Stimulated activated naive CD8-positive, alpha-beta T cell treated with anti-CD3 and anti-CD28 coated beads, Interleukin-15, amount 100 ng/mL, for 72 hours (primary cell): ENCODE results near the gene PNMA1.
A peak's percentile ranks its signal among the peaks of the same experiment; 100 is the strongest.

Experiments used
- ATAC-seq: fragments of 150-1000 bp; cut with Tn5 transposase; 2 replicates; pipeline ENCODE4 v1.10.0; 2021; ENCODE audit warnings: mild to moderate bottlenecking, moderate library complexity
- DNase-seq, 2 donors: peaks; one replicate each; pipeline ENCODE4 v3.0.0; 2021 to 2022
- H3K27ac Mint-ChIP-seq, 2 donors: one replicate each; pipeline ENCODE4 v1.8.0; 2022; ENCODE audit warnings: mild to moderate bottlenecking in 2 of 2, mixed read lengths in 2 of 2, moderate library complexity in 2 of 2
- H3K27me3 Mint-ChIP-seq: one replicate; pipeline ENCODE4 v1.8.0; 2022; ENCODE audit warnings: mixed read lengths
- H3K4me1 Mint-ChIP-seq: one replicate; pipeline ENCODE4 v1.8.0; 2022; ENCODE audit warnings: mild to moderate bottlenecking, mixed read lengths
- H3K4me3 Mint-ChIP-seq, 2 donors: one replicate each; pipeline ENCODE4 v1.8.0; 2022; ENCODE audit warnings: mild to moderate bottlenecking in 2 of 2, mixed read lengths in 2 of 2, moderate library complexity in 1 of 2
- H3K9me3 Mint-ChIP-seq, 2 donors: one replicate each; pipeline ENCODE4 v1.8.0; 2022; ENCODE audit warnings: mixed read lengths in 2 of 2

PNMA1 gene

DNA sequence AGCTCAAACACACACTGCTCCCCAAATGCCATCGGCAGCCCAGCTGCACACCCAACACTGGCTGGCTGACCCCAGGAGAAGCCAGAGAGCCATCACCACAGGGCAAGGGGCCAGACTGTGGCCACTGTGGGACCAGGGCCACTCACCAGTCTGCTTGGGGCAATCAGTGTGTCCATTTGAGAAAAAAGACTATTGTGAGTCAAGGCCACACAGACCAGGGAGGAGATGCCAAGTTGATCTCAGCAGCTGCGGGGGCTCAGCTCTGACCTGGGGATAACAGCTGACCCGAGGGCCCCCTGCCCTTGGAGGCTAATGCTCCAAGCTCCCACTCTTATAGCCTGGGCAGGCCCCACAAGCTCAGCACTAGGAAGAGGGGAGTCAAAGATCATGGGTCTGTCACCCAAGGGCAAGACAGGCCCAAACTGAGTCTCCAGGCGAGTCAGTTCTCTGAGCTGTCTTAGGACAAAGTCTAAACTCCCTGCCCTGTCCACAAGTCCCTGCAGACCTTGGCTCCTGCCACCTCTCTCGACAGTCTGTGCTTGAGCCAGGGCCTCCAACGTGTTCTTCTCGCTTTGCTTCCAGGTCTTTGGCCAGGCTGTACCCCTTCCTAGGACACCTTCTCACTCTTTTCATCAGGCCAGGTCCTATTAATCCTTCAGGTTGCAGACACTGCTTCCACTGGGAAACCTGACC is 30.1 kb upstream of the PNMA1 start:
- peak overlapping the region; percentile 74 to 94 for H3K27ac Mint-ChIP-seq
- H3K27me3 Mint-ChIP-seq: no peaks in the 10 kb centered on the region
- ATAC-seq: no peak
- H3K4me3 Mint-ChIP-seq: peak overlapping the region; percentile 80 to 89
- DNase-seq: no peak
- no peaks in the 10 kb centered on the region for H3K9me3 Mint-ChIP-seq
- peaks cover 100% of the 10 kb centered on the region for H3K4me1 Mint-ChIP-seq

GRCh38 chr14:73743431-73743931 is 29.3 kb upstream of the PNMA1 start:
- DNase-seq: peak in 1 of 2 donors; percentile 57
- H3K27me3 Mint-ChIP-seq: no peaks in the 10 kb centered on the region
- H3K4me3 Mint-ChIP-seq: peak overlapping the region; percentile 80 to 89
- peak; percentile 49 for ATAC-seq
- peaks cover 100% of the 10 kb centered on the region for H3K4me1 Mint-ChIP-seq
- H3K9me3 Mint-ChIP-seq: no peaks in the 10 kb centered on the region
- H3K27ac Mint-ChIP-seq: peak overlapping the region; percentile 74 to 94

- no peaks in the 10 kb centered on the region for H3K27me3 Mint-ChIP-seq
- H3K4me3 Mint-ChIP-seq: peak overlapping the region; percentile 80 to 89
- ATAC-seq: peak; percentile 8
- peaks cover 93% of the 10 kb centered on the region for H3K4me1 Mint-ChIP-seq
- no peaks in the 10 kb centered on the region for H3K9me3 Mint-ChIP-seq
- peak overlapping the region; percentile 74 to 94 for H3K27ac Mint-ChIP-seq
- no peak for DNase-seq
Observed at GRCh38 chr14:73742520-73743238, 28.5 kb upstream of the PNMA1 start.

- H3K9me3 Mint-ChIP-seq: no peaks in the 10 kb centered on the region
- peaks cover 89% of the 10 kb centered on the region for H3K4me1 Mint-ChIP-seq
- peak overlapping the region; percentile 74 to 94 for H3K27ac Mint-ChIP-seq
- ATAC-seq (peak; percentile 81), DNase-seq (peak; percentile 71 to 75)
- no peaks in the 10 kb centered on the region for H3K27me3 Mint-ChIP-seq
- H3K4me3 Mint-ChIP-seq: peak overlapping the region; percentile 80 to 89
Observed at GRCh38 chr14:73741876-73742519, 27.8 kb upstream of the PNMA1 start.

DNA sequence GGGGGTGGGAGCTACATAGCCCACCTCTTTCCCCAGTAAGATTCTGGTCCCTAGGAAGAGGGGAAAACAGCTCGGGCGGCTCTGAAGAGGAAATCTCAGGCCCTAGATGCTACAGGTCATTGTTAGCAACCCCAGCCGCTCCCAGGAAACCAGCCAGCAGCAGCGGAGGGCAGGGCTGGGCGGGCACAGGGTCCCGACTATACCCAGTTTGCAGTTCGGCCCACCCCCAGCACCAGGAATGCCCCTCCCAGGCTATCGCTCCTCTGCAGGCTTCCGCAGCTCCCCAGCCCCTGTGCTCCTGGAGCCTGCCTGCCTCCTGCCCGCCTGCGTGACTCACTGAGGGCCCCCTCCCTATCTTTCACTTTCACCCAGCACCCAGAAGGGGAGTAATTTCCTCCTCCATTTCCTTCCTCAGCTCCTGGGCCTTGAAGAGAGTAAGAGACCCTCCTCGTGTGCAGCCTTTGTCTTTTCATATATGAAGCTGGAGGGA is 27.2 kb upstream of the PNMA1 start:
- H3K9me3 Mint-ChIP-seq: no peaks in the 10 kb centered on the region
- DNase-seq: peak; percentile 65 to 78

DNA sequence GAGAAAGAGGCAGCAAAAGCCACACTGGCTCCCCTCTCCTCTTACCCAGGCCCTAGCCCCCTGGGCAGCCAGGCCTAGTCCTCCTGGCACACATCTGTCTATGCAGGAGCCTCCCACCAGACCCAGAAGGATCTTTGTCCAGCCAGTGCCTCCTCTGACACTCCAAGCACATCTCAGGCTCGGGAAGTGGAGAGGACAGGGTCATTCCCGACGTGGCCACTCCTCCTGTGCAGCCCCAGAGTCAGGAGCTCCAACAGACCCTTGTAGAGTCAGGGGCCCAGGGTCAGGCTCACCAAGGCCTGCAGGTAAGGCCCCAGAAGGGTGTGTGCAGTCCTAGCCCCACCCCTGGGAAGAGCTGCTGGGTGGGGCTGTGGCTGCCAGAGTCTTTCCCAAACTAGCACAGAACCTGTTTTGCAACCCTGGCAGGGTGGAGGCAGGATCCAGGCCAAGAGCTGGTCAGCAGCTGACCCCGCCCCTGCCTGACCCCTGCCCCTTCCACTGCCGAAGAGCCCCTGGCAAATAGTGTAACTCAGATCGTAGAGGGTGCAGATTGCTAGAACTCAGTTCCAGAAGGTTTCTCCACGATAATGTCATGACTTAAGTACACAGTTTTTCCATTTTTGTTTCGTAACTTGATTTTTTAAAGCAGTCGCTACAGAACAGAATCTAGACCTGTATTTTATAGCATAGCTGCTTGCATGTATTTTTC is 26.6 kb upstream of the PNMA1 start:
- ATAC-seq: no peak
- H3K27ac Mint-ChIP-seq: peak overlapping the region in 1 of 2 donors; percentile 71
- peak overlapping the region; percentile 80 to 89 for H3K4me3 Mint-ChIP-seq
- H3K4me1 Mint-ChIP-seq: peaks cover 80% of the 10 kb centered on the region
- no peaks in the 10 kb centered on the region for H3K9me3 Mint-ChIP-seq
- no peaks in the 10 kb centered on the region for H3K27me3 Mint-ChIP-seq
- DNase-seq: no peak

More for the DNA sequence above, 27.2 kb upstream of the PNMA1 start:
- H3K27me3 Mint-ChIP-seq: no peaks in the 10 kb centered on the region
- peak overlapping the region; percentile 80 to 89 for H3K4me3 Mint-ChIP-seq
- peak; percentile 81 for ATAC-seq
- H3K27ac Mint-ChIP-seq: peak overlapping the region; percentile 56 to 74
- H3K4me1 Mint-ChIP-seq: peaks cover 87% of the 10 kb centered on the region

DNA sequence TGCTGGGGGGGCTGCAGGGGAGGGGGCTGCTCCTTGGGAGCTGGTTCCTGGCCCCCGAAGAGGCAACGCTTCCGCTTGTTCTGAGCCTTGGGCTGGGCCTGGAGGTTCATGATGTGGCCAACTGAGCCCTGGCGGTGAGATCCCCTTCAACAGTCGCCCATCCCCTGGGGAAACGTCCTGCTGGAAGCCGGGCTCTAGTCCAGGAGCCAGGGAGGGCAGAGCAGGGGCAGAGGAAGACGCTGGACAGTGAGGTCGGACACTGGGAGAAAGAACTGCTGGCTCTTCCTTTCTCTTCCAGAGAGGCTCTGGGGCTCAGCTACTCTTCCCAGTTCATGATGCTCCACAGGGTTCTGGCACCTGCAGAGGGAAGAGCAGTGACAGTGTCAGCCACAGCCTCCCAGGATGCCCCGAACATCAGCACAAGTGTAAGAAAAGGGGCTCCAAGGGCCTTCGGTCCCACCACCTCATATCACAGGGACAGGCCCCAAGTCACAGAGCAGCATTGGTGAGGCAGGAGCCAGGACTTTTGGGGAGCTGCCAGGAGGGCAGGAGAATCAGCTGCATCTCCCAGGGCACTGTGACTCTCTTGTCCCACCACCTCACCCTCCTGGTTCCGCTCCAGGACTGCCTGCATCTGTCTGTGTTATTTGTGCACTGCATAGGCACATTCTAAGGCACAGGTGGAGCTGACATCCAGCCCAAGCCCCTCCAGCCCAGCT is 25.9 kb upstream of the PNMA1 start:
- DNase-seq (no peak), ATAC-seq (no peak)
- peak overlapping the region; percentile 69 to 71 for H3K27ac Mint-ChIP-seq
- no peaks in the 10 kb centered on the region for H3K9me3 Mint-ChIP-seq
- peaks cover 73% of the 10 kb centered on the region for H3K4me1 Mint-ChIP-seq
- H3K27me3 Mint-ChIP-seq: no peaks in the 10 kb centered on the region
- peak overlapping the region in 1 of 2 donors; percentile 15 for H3K4me3 Mint-ChIP-seq

DNA sequence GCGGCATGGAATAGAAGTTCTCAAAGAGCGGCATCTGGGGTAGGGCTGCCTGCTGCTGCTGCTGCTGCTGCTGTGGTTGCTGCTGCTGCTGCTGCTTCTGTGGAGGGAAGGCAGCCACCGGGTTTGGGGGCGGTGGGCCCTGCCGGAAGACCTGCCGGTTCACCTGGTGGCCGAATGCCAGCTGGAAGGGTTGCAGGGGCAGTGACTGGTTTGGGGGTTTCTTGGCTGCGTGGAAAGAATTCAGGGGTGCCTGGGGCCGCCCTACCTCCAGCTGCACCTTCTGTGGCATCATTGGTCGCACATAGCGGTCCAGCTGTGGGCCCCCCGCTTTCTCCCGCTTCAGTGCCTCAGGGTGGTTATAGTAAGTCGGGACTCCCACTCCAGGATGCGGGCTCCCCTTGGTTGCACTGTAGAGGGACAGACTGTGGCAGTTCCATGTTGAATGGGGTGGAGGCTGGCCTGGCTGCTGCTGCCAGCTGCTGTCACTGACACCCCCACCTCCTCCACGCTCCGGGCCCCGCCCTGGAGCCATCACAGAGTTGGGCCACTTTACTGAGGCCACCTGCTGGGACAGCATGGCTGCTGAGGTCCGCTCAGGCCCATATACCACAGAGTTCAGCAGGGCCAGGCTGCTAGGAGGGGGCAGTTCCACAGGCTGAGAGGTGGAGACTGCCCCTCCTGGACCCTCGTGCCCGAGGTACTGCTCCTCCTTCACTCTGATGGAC is 25.2 kb upstream of the PNMA1 start:
- H3K27me3 Mint-ChIP-seq: no peaks in the 10 kb centered on the region
- ATAC-seq (no peak), DNase-seq (no peak)
- H3K9me3 Mint-ChIP-seq: no peaks in the 10 kb centered on the region
- peak overlapping the region in 1 of 2 donors; percentile 19 for H3K27ac Mint-ChIP-seq
- H3K4me1 Mint-ChIP-seq: peaks cover 66% of the 10 kb centered on the region
- H3K4me3 Mint-ChIP-seq: no peak overlapping the region

DNA sequence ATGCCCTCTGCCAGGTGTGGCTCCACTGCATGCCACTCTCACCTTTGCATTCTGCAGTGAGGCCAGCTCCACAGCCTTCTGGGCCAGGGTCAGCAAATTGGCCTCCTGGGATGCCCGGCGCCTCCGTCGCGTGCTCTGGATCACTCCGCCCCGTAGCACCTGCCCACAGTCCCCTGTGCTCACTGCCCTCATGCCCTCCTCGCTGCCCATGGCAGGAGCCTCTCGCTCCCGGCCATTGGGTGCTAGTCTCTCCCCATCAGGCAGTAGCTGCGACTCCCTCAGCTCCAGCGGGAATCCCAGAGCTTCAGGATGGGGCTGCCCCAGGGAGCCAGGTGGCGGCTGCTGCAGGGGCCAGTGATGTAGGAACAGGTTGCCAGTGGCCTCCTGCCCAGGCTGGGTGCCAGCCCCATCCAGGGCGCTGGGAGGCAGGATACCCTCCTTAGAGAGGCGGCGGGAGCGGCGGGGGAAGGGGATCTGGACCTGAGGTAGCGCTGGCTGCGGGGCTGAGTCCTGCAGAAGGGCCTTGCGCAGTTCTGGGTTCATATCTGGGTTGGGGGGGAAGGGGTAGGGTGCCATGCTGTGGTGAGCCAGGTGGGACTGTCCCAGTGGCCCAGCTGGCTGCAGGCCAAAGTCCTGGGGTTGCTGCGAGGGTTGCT is 24.5 kb upstream of the PNMA1 start:
- H3K27me3 Mint-ChIP-seq: no peaks in the 10 kb centered on the region
- peaks cover 59% of the 10 kb centered on the region for H3K4me1 Mint-ChIP-seq
- H3K4me3 Mint-ChIP-seq: no peak overlapping the region
- peak overlapping the region in 1 of 2 donors; percentile 78 for H3K27ac Mint-ChIP-seq
- DNase-seq (no peak), ATAC-seq (no peak)
- H3K9me3 Mint-ChIP-seq: no peaks in the 10 kb centered on the region

GRCh38 chr14:73736842-73737241 is 22.7 kb upstream of the PNMA1 start:
- H3K9me3 Mint-ChIP-seq: no peaks in the 10 kb centered on the region

GRCh38 chr14:73732006-73732405 is 17.8 kb upstream of the PNMA1 start:
- no peaks in the 10 kb centered on the region for H3K9me3 Mint-ChIP-seq
- H3K27ac Mint-ChIP-seq: peak overlapping the region; percentile 52 to 59
- peaks cover 32% of the 10 kb centered on the region for H3K4me1 Mint-ChIP-seq
- H3K4me3 Mint-ChIP-seq: no peak overlapping the region
- DNase-seq (no peak), ATAC-seq (no peak)
- H3K27me3 Mint-ChIP-seq: no peaks in the 10 kb centered on the region

More at GRCh38 chr14:73736842-73737241, 22.7 kb upstream of the PNMA1 start:
- Mint-ChIP-seq H3K27ac (peak overlapping the region in 1 of 2 donors; percentile 65), H3K4me1 (peaks cover 45% of the 10 kb centered on the region), H3K27me3 (no peaks in the 10 kb centered on the region), H3K4me3 (no peak overlapping the region)
- ATAC-seq (no peak), DNase-seq (no peak)

DNA sequence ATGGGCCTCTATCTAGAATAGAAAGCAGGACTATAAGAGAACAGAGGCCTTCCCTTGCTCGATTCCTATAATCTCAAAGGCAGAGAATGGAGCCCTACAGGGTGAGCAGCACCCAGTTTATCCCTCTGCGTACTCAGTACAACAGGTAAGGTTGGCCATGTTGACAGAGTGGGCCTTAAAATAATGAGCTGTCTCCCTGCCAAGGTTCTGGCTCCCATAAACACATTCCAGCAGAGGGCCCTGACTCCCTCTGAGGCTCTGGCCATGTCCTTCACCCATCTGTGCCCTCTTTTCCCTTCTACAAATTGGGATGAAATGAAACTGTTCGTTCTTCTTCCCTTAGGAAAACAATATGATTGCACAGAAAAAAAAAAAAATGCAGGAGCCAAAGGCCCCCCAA is 16.9 kb upstream of the PNMA1 start:
- H3K27me3 Mint-ChIP-seq: no peaks in the 10 kb centered on the region
- H3K4me3 Mint-ChIP-seq: no peak overlapping the region
- ATAC-seq (no peak), DNase-seq (no peak)
- peak overlapping the region in 1 of 2 donors; percentile 52 for H3K27ac Mint-ChIP-seq
- H3K4me1 Mint-ChIP-seq: peaks cover 30% of the 10 kb centered on the region
- no peaks in the 10 kb centered on the region for H3K9me3 Mint-ChIP-seq

DNA sequence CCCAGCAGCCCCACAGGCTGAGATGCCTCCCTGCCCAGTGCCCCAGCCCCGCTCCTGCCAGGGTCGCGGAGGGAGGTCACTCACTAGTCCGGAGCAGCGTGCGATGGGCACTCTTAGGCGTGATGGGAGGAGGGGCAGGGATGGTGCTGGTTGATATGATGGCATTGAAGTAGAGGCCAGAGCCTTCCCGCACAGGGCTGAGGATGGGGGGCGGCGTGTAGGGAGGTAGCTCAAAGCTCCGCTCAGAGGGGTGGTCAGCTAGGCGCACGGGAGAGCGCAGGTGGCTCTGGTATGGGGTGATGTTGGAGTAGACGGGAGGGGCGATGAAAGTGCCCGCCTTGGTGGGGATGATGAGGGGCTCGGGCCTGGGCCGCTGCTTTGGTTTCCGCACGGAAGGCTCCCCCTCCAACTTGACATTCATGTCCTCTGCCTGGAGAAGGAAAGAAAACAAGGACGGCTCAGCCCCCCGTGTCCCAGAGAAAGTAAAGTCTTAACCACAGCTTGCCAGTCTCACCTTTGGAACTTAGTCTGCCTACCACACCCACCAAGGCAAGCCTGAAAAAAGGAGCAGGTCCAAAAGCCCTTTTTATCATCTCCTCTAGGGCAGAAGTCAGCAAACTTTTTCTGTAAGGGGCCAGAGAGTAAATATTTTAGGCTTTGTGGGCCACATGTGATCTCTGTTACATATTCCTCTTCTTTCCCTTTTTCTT is 15.5 kb upstream of the PNMA1 start:
- ATAC-seq (no peak), DNase-seq (no peak)
- H3K27ac Mint-ChIP-seq: peak overlapping the region; percentile 76 to 86
- no peaks in the 10 kb centered on the region for H3K27me3 Mint-ChIP-seq
- H3K4me1 Mint-ChIP-seq: peaks cover 35% of the 10 kb centered on the region
- H3K9me3 Mint-ChIP-seq: no peaks in the 10 kb centered on the region
- no peak overlapping the region for H3K4me3 Mint-ChIP-seq
